ENCODE measurements around the gene CORIN. TPM values are rescaled to one million over a fixed set of nuclear protein-coding genes. Genes with fewer than 3 reads are reported as not detected.

CORIN gene
- total and polyA plus RNA-seq, 2 experiments from 2014 or later: not detected

DNA sequence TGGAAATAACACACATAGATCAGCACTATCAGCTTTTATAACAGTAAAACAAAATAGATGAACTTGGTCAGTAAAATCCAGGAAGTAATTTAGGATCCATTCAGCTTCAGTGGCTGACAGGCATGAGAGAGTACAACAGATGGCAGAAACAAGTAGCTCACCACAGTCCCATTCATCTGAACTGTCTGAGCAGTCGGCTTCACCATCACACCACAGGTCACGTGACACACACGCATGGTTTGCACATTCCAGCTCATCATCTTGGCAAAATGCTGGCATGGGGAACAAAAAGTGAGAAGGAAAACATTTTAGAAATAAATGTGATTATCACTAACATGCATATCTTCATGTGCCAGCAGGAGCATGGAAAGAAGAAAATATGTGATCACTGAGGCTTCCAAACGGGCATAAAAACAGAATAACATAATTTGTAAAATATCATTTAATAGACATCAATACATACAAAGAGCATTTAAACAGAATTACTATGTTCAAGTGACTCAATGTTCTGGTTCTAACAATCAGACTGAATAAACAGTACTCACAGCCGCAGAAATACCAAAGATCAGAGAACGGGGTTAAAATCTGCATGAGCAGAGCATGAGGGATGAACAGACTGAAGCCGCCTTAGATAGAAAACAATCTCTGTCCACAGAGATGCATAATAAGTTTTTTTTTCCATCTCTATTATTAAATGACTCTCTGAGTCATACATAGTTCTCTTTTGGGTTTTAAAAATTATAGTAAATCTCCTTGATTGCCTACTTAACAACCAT is 194.7 kb downstream of the CORIN start:
- Histone ChIP-seq H3K27ac (ENCODE audit: low read depth) (no peak overlapping the region), H4K20me1 (replicated peaks; ENCODE audit: insufficient read depth) (no peaks in the 10 kb centered on the region), H3K79me2 (replicated peaks; ENCODE audit: insufficient read depth) (no peaks in the 10 kb centered on the region), H3K4me3 (no peak overlapping the region), H3K4me1 (ENCODE audit: insufficient read depth) (no peaks in the 10 kb centered on the region), H3K27me3 (ENCODE audit: insufficient read depth) (no peaks in the 10 kb centered on the region), H3K9me2 (ENCODE audit: insufficient read depth) (no peaks in the 10 kb centered on the region), H3K36me3 (ENCODE audit: insufficient read depth) (no peaks in the 10 kb centered on the region), H3K4me2 (no peak overlapping the region), H3F3A (replicated peaks; ENCODE audit: low read depth) (no peaks in the 10 kb centered on the region), H2AFZ (peak overlapping the region; percentile 80; the same call in 1 of the 2 replicates)
- H3K36me3 Mint-ChIP-seq (ENCODE audit: low read depth): peaks cover 6% of the 10 kb centered on the region; the same call in 2 of the 3 replicates
- H3K4me1 Mint-ChIP-seq: 0 out of 3 replicates have a peak, but pooled peaks cover 3% of the 10 kb centered on the region
- H3K9me3 Mint-ChIP-seq: peaks cover 6% of the 10 kb centered on the region
- no peak overlapping the region for H3K27ac Mint-ChIP-seq
- TF ChIP-seq, protein P1, sequence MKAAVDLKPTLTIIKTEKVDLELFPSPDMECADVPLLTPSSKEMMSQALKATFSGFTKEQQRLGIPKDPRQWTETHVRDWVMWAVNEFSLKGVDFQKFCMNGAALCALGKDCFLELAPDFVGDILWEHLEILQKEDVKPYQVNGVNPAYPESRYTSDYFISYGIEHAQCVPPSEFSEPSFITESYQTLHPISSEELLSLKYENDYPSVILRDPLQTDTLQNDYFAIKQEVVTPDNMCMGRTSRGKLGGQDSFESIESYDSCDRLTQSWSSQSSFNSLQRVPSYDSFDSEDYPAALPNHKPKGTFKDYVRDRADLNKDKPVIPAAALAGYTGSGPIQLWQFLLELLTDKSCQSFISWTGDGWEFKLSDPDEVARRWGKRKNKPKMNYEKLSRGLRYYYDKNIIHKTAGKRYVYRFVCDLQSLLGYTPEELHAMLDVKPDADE (IDR thresholded peaks at IDR 0.05): no peak
- TF ChIP-seq NANOG (IDR thresholded peaks at IDR 0.05; ENCODE audit: borderline replicate concordance) (no peak), ZNF331 (CRISPR knock-in tag; IDR thresholded peaks at IDR 0.05; ENCODE audit: low read depth) (no peak), STAT1 (IDR thresholded peaks at IDR 0.05; ENCODE audit: unreplicated experiment) (no peak), ZNF114 (CRISPR knock-in tag; IDR thresholded peaks at IDR 0.05) (no peak), CREB1 (CRISPR knock-in tag; IDR thresholded peaks at IDR 0.05; ENCODE audit: low read depth) (no peak), EZH2 (IDR thresholded peaks at IDR 0.05; ENCODE audit: low read depth, unreplicated experiment) (no peak), POLR2AphosphoS5 (IDR thresholded peaks at IDR 0.05; ENCODE audit: low read depth) (no peak), EZH2phosphoT487 (IDR thresholded peaks at IDR 0.05; ENCODE audit: unreplicated experiment) (no peak), CTCF (conservative IDR thresholded peaks at IDR 0.05; ENCODE audit: low read depth in 2 of 2) (no peak), JUNB (IDR thresholded peaks at IDR 0.05; ENCODE audit: unreplicated experiment) (no peak)
- TF ChIP-seq, protein P2, sequence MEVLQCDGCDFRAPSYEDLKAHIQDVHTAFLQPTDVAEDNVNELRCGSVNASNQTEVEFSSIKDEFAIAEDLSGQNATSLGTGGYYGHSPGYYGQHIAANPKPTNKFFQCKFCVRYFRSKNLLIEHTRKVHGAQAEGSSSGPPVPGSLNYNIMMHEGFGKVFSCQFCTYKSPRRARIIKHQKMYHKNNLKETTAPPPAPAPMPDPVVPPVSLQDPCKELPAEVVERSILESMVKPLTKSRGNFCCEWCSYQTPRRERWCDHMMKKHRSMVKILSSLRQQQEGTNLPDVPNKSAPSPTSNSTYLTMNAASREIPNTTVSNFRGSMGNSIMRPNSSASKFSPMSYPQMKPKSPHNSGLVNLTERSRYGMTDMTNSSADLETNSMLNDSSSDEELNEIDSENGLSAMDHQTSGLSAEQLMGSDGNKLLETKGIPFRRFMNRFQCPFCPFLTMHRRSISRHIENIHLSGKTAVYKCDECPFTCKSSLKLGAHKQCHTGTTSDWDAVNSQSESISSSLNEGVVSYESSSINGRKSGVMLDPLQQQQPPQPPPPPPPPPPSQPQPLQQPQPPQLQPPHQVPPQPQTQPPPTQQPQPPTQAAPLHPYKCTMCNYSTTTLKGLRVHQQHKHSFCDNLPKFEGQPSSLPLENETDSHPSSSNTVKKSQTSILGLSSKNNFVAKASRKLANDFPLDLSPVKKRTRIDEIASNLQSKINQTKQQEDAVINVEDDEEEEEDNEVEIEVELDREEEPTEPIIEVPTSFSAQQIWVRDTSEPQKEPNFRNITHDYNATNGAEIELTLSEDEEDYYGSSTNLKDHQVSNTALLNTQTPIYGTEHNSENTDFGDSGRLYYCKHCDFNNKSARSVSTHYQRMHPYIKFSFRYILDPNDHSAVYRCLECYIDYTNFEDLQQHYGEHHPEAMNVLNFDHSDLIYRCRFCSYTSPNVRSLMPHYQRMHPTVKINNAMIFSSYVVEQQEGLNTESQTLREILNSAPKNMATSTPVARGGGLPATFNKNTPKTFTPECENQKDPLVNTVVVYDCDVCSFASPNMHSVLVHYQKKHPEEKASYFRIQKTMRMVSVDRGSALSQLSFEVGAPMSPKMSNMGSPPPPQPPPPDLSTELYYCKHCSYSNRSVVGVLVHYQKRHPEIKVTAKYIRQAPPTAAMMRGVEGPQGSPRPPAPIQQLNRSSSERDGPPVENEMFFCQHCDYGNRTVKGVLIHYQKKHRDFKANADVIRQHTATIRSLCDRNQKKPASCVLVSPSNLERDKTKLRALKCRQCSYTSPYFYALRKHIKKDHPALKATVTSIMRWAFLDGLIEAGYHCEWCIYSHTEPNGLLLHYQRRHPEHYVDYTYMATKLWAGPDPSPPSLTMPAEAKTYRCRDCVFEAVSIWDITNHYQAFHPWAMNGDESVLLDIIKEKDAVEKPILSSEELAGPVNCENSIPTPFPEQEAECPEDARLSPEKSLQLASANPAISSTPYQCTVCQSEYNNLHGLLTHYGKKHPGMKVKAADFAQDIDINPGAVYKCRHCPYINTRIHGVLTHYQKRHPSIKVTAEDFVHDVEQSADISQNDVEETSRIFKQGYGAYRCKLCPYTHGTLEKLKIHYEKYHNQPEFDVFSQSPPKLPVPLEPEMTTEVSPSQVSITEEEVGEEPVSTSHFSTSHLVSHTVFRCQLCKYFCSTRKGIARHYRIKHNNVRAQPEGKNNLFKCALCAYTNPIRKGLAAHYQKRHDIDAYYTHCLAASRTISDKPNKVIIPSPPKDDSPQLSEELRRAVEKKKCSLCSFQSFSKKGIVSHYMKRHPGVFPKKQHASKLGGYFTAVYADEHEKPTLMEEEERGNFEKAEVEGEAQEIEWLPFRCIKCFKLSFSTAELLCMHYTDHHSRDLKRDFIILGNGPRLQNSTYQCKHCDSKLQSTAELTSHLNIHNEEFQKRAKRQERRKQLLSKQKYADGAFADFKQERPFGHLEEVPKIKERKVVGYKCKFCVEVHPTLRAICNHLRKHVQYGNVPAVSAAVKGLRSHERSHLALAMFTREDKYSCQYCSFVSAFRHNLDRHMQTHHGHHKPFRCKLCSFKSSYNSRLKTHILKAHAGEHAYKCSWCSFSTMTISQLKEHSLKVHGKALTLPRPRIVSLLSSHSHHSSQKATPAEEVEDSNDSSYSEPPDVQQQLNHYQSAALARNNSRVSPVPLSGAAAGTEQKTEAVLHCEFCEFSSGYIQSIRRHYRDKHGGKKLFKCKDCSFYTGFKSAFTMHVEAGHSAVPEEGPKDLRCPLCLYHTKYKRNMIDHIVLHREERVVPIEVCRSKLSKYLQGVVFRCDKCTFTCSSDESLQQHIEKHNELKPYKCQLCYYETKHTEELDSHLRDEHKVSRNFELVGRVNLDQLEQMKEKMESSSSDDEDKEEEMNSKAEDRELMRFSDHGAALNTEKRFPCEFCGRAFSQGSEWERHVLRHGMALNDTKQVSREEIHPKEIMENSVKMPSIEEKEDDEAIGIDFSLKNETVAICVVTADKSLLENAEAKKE (CRISPR knock-in tag; IDR thresholded peaks at IDR 0.05): no peak
- TF ChIP-seq, protein P3, sequence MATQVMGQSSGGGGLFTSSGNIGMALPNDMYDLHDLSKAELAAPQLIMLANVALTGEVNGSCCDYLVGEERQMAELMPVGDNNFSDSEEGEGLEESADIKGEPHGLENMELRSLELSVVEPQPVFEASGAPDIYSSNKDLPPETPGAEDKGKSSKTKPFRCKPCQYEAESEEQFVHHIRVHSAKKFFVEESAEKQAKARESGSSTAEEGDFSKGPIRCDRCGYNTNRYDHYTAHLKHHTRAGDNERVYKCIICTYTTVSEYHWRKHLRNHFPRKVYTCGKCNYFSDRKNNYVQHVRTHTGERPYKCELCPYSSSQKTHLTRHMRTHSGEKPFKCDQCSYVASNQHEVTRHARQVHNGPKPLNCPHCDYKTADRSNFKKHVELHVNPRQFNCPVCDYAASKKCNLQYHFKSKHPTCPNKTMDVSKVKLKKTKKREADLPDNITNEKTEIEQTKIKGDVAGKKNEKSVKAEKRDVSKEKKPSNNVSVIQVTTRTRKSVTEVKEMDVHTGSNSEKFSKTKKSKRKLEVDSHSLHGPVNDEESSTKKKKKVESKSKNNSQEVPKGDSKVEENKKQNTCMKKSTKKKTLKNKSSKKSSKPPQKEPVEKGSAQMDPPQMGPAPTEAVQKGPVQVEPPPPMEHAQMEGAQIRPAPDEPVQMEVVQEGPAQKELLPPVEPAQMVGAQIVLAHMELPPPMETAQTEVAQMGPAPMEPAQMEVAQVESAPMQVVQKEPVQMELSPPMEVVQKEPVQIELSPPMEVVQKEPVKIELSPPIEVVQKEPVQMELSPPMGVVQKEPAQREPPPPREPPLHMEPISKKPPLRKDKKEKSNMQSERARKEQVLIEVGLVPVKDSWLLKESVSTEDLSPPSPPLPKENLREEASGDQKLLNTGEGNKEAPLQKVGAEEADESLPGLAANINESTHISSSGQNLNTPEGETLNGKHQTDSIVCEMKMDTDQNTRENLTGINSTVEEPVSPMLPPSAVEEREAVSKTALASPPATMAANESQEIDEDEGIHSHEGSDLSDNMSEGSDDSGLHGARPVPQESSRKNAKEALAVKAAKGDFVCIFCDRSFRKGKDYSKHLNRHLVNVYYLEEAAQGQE (IDR thresholded peaks at IDR 0.05; ENCODE audit: unreplicated experiment): no peak
- no peak for DNase-seq (ENCODE audit: low spot score)
- no peaks in the 10 kb centered on the region for H3K27me3 Mint-ChIP-seq (ENCODE audit: insufficient read depth, low read depth, poor library complexity)
- no peak overlapping the region for H3K4me3 Mint-ChIP-seq
- no peak for ATAC-seq

Measured in GM23338 (cell line).